ENCODE results near the gene ZNF747.
"Not testable (repeated sequence)": the region's sequence is repeated elsewhere in the genome, so short reads cannot be mapped to it uniquely, and the experiment has no call there.

ZNF747 gene

GRCh38 chr16:30557957-30558788 is 23.5 kb upstream of the ZNF747 start, which contains the start of gene ZNF764:
Gene ZNF764, minus strand, starts transcription at chr16:30558374. Its CDS starts 192 bp downstream, at chr16:30558182.
- peak; percentile 92 for DNase-seq (ENCODE audit: low read depth, low spot score)

GRCh38 chr16:30557707-30557956 is 23.0 kb upstream of the ZNF747 start:
- no peak for DNase-seq (ENCODE audit: low read depth, low spot score)

- DNase-seq (ENCODE audit: low read depth, low spot score), result no peak
These were observed 21.4 kb upstream of the ZNF747 start for GRCh38 chr16:30556125-30556473.

- no peak for DNase-seq (ENCODE audit: low read depth, low spot score)
These were observed 20.9 kb upstream of the ZNF747 start for GRCh38 chr16:30555315-30556124.

DNA sequence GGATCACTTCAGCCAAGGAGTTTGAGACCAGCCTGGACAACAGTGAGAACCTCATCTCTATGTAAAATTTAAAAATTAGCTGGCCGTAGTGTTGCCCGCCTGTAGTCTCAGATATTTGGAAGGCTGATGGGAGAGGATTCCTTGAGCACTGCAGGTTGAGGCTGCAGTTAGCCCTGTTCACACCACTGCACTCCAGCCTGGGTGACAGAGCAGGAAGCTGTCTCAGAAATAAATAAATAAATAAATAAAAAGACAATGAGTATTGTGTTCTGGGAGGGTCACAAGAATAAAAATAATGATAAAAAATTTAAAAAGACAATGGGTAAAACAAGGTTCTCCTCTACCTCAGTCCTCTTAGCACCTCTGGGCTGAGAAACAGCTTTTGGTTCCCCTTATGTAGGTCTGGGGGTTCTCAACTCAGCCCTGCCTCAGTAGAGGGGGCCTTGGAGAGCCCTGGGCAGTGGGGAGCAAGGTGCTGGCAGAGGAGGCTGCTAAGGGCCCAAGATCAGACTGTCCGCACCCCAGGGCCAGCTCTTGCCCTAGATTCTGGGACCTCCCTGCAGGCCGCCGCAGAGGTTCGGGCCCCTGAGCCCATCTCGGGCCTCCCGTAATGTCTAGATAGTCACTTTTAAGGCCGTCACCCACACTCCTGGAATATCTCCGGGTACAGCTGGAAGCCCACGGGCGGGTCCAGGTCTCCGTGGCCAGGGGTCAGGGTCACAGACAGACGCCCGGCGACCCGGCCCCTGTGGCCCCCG is 20.1 kb upstream of the ZNF747 start:
- no peak for DNase-seq (ENCODE audit: low read depth, low spot score)

GRCh38 chr16:30553393-30553899 is 18.8 kb upstream of the ZNF747 start:
- DNase-seq (ENCODE audit: low read depth, low spot score), result no peak

DNA sequence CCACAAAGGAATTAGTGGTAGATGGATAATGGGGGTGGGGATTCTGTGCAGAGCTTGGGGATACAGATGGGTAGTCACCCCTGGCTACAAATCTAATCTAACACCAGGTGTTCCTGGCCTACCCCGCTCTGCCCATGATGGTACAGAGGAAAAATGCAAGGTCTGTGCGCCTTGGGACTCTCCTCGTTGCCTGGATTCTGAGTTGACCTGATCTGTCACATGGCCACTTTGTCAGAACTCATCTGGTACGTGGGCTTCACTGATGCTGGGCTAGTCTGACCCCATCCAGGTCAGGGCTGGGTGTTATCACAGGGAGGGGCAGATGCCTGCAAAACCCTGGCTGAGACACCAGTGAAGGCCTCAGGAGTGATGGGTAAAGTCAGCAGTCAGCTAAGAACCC is 18.3 kb upstream of the ZNF747 start:
- DNase-seq (ENCODE audit: low read depth, low spot score), result no peak

DNA sequence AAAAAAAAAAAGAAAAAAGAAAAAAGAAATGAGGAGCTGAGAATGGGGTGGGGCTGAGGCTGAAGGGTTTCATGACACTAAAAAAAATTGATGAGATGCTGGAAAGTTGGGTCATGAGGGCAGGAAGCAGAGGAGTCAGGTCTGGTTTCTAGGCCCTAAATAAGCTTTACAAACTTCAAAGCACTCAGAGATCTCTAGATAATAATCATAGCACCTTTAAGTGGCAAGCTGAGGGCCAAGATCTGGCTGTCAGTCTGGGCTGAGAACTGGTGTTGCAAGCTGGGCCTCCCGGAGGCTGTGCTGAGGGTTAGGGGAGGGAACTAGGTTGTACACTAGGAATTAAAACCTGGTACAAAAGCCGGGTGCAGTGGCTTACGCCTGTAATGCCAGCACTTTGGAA is 17.1 kb upstream of the ZNF747 start:
- DNase-seq (ENCODE audit: low read depth, low spot score), result no peak

DNA sequence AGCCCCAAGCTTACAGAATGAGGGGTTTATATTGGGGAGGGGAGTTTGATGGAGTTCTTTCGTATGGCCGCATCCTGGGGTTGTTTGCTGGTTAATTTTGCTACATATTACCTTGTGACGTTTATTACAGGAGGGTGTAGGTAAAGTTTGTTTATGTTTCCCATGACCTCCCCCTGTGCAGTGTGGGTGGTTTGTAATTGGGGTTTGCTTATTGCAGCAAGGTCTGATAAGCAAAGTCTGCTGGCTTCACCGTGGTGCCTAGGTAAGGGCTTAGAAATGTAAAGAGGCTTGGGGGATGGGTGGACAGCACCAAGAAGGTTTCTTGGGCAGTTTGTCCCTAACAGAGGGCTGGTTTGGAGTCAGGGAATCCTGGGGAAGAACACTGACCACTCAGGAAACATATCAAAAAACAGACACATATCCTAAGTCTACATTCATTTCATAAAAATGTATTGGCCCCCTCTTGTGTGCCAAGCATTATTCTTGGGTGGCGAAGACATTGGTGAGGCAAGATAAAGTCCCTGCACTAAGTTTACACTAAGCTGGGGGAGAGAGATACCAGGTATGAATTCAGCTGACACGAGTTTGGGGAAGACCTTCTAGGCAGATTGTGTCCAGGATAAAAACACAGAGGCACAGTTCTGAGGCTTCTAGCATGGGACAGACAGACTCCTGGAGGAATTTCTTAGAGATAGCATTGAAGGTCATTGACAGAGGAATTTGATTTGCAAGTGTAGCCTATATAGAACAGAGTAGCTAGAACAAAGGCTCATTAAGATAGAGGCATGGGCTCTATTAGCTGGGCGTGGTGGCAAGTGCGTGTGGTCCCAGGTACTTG is 14.0 kb upstream of the ZNF747 start:
- no peak for DNase-seq (ENCODE audit: low read depth, low spot score)

DNA sequence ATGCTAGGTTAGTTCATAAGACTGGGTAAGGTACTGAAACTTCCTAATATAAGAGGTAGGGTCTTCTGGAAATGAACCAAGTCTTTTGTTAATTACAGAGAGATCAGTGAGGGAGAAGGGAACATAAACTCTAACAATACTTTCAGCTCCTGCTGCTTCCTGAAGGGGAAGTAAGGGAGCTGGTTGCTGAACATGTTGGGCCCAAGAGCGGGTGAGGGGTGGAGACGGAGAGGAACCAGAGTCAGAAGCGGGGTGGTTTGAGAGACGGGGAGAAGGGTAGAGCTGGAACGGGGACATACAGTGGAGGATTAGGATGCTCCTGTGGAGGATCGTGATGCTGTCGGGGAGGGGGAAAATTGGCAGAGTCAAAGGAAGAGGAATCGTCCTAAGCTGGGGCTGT is 11.5 kb upstream of the ZNF747 start:
- no peak for DNase-seq (ENCODE audit: low read depth, low spot score)

- DNase-seq (ENCODE audit: low read depth, low spot score), result no peak
These were observed 8.4 kb upstream of the ZNF747 start for GRCh38 chr16:30543067-30543466.

- peak; percentile 55 for DNase-seq (ENCODE audit: low read depth, low spot score)
These were observed 7.1 kb upstream of the ZNF747 start for GRCh38 chr16:30541502-30542329.

- not testable (repeated sequence) for DNase-seq (ENCODE audit: low read depth, low spot score)
These were observed 6.3 kb upstream of the ZNF747 start for GRCh38 chr16:30540916-30541464.

DNA sequence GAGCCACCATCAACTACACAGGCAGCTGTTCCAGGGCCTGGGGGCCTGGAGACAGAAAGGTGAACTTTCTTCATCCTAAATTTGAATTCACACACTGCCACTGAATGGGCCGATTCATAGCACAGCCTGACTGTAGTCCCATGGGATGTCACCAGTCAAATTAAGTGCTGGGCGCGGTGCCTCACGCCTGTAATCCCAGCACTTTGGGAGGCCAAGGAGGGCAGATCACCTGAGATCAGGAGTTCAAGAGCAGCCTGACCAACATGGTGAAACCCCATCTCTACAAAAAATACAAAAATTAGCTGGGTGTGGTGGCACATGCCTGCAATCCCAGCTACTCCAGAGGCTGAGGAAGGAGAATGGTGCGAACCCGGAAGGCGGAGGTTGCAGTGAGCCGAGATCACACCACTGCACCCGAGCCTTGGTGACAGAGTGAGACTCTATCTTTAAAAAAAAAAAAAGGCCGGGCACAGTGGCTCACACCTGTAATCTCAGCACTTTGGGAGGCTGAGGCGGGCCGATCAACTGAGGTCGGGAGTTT is 5.4 kb upstream of the ZNF747 start:
- DNase-seq (ENCODE audit: low read depth, low spot score), result not testable (repeated sequence)

GRCh38 chr16:30539000-30539964 is 4.6 kb upstream of the ZNF747 start:
- no peak for DNase-seq (ENCODE audit: low read depth, low spot score)

GRCh38 chr16:30536391-30537024 is 1.9 kb upstream of the ZNF747 start:
- not testable (repeated sequence) for DNase-seq (ENCODE audit: low read depth, low spot score)

DNA sequence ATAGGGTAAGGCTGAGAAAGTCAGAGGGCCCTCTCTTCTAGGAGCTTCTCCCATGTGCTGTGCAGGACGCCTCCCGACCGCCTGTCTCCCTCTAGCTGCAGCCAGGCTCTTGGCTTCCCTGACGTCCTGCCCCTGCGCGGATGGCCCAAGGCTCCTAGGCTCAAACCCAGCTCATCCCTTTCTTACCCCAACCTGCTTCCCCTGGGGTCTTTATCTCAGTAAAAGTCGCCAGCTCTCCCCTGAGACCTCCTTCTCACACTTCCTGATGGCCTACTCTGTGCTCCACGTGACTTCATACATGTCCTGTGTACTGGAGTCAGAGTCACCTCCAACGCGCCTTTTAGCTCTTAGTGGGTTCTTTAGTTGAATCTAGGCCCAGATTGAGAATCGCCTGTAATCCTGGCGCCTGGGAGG is 1.1 kb upstream of the ZNF747 start:
- DNase-seq (ENCODE audit: low read depth, low spot score), result no peak
